ENCODE measurements around the gene MLPH.

MLPH gene

GRCh38 chr2:237488901-237489860 is 2.1 kb downstream of the MLPH start:
- no peak for TF ChIP-seq CEBPB (IDR thresholded peaks at IDR 0.05)
- TF ChIP-seq CREB1 (IDR thresholded peaks at IDR 0.05; ENCODE audit: low read depth): no peak
- TF ChIP-seq MAX (IDR thresholded peaks at IDR 0.05): peak; percentile 30; the same call in 1 of the 2 replicates
- TF ChIP-seq YY1 (IDR thresholded peaks at IDR 0.05; ENCODE audit: low read depth): no peak
- peak; percentile 70; the same call in 1 of the 2 replicates for TF ChIP-seq EP300 (IDR thresholded peaks at IDR 0.05; ENCODE audit: borderline replicate concordance)
- peak; percentile 76 for TF ChIP-seq TEAD4 (IDR thresholded peaks at IDR 0.05)
- no peak for TF ChIP-seq REST (IDR thresholded peaks at IDR 0.05; ENCODE audit: low read depth)
- no peak for TF ChIP-seq EGR1 (IDR thresholded peaks at IDR 0.05)
- TF ChIP-seq TCF12 (IDR thresholded peaks at IDR 0.05; ENCODE audit: low read depth): peak; percentile 58
- peak; percentile 98 for TF ChIP-seq NFIC (IDR thresholded peaks at IDR 0.05)
- TF ChIP-seq ZBTB7A (IDR thresholded peaks at IDR 0.05; ENCODE audit: low read depth): no peak
- TF ChIP-seq USF1 (IDR thresholded peaks at IDR 0.05): no peak
- TF ChIP-seq RAD21 (IDR thresholded peaks at IDR 0.05; ENCODE audit: low read depth): no peak
- TF ChIP-seq TAF1 (IDR thresholded peaks at IDR 0.05; ENCODE audit: low read depth): no peak

GRCh38 chr2:237490009-237490711 is 3.1 kb downstream of the MLPH start:
- TF ChIP-seq CEBPB (IDR thresholded peaks at IDR 0.05) (no peak), FOXM1 (IDR thresholded peaks at IDR 0.05; ENCODE audit: borderline replicate concordance, low read depth) (no peak), TCF12 (IDR thresholded peaks at IDR 0.05; ENCODE audit: low read depth) (peak; percentile 46; the same call in 1 of the 2 replicates), TEAD4 (IDR thresholded peaks at IDR 0.05) (peak; percentile 83), REST (IDR thresholded peaks at IDR 0.05; ENCODE audit: low read depth) (no peak), ZBTB7A (IDR thresholded peaks at IDR 0.05; ENCODE audit: low read depth) (no peak), EP300 (IDR thresholded peaks at IDR 0.05; ENCODE audit: borderline replicate concordance) (peak; percentile 47; the same call in 1 of the 2 replicates), USF1 (IDR thresholded peaks at IDR 0.05) (no peak), EGR1 (IDR thresholded peaks at IDR 0.05) (no peak), NFIC (IDR thresholded peaks at IDR 0.05) (peak; percentile 37; the same call in 1 of the 2 replicates)

- no peak for TF ChIP-seq ZBTB7A (IDR thresholded peaks at IDR 0.05; ENCODE audit: low read depth)
- TF ChIP-seq REST (IDR thresholded peaks at IDR 0.05; ENCODE audit: low read depth): no peak
- no peak for TF ChIP-seq NFIC (IDR thresholded peaks at IDR 0.05)
- TF ChIP-seq EP300 (IDR thresholded peaks at IDR 0.05; ENCODE audit: borderline replicate concordance): no peak
- no peak for TF ChIP-seq USF1 (IDR thresholded peaks at IDR 0.05)
- no peak for TF ChIP-seq EGR1 (IDR thresholded peaks at IDR 0.05)
- TF ChIP-seq CEBPB (IDR thresholded peaks at IDR 0.05): no peak
- no peak for TF ChIP-seq MAX (IDR thresholded peaks at IDR 0.05)
- no peak for TF ChIP-seq TEAD4 (IDR thresholded peaks at IDR 0.05)
- TF ChIP-seq FOXM1 (IDR thresholded peaks at IDR 0.05; ENCODE audit: borderline replicate concordance, low read depth): no peak
- TF ChIP-seq CREB1 (IDR thresholded peaks at IDR 0.05; ENCODE audit: low read depth): no peak
- no peak for TF ChIP-seq TAF1 (IDR thresholded peaks at IDR 0.05; ENCODE audit: low read depth)
- no peak for TF ChIP-seq TCF12 (IDR thresholded peaks at IDR 0.05; ENCODE audit: low read depth)
- TF ChIP-seq YY1 (IDR thresholded peaks at IDR 0.05; ENCODE audit: low read depth): no peak
- TF ChIP-seq RAD21 (IDR thresholded peaks at IDR 0.05; ENCODE audit: low read depth): no peak
These were observed 3.7 kb downstream of the MLPH start for GRCh38 chr2:237490795-237491194.
